Activated CD4-positive, alpha-beta T cell treated with anti-CD3 and anti-CD28 coated beads, Interleukin-10, Interleukin-2, amounts not matched to agents 100 ng/mL and 50 ng/mL, durations not matched to agents 16 hours and 8 hours (primary cell): ENCODE measurements around the gene SULT4A1.
A peak's percentile ranks its signal among the peaks of the same experiment; 100 is the strongest.
"Not testable (repeated sequence)": the region's sequence is repeated elsewhere in the genome, so short reads cannot be mapped to it uniquely, and the experiment has no call there.

ENCODE experiments used
- DNase-seq: peaks from one replicate; pipeline ENCODE4 v3.0.0-alpha.2; 2020

Gene SULT4A1

DNA sequence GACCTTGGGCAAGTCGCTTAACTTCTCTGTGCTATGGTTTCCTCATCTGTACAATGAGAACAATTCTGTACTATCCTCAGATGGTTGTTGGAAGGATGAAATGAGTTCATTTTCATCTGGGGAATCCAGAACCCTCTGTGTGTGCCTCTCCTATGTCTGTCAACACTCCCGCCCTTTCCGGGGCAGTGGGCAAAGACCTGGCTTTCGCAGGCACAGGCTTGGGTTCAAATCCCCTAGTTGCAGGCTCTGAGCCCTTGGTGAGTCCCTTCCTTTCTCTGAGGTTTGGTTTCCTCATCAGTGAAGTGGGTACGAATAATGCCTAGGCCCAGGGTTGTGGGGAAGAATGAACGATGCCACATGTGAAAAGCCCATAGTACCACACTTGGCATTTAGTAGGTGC lies 23.5 kb upstream of the SULT4A1 start:
- no peak for DNase-seq

DNA sequence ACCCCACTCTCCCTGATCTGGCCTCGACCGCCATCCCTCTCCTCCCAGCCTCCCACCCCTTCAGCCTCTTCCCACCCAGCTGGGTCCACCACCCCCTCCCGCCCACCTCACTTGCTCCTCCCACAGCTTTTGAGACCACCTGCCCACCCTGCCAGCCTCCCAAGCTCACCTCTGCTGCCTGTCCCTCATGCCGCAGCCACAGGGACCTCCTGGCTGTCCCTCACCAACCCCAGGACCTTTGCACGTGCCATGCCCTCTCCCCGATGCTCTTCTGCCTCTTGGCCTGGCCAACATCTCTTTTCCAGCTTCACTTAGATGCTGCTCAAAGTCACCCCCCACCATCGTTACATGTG lies 23.0 kb upstream of the SULT4A1 start:
- DNase-seq = no peak

DNA sequence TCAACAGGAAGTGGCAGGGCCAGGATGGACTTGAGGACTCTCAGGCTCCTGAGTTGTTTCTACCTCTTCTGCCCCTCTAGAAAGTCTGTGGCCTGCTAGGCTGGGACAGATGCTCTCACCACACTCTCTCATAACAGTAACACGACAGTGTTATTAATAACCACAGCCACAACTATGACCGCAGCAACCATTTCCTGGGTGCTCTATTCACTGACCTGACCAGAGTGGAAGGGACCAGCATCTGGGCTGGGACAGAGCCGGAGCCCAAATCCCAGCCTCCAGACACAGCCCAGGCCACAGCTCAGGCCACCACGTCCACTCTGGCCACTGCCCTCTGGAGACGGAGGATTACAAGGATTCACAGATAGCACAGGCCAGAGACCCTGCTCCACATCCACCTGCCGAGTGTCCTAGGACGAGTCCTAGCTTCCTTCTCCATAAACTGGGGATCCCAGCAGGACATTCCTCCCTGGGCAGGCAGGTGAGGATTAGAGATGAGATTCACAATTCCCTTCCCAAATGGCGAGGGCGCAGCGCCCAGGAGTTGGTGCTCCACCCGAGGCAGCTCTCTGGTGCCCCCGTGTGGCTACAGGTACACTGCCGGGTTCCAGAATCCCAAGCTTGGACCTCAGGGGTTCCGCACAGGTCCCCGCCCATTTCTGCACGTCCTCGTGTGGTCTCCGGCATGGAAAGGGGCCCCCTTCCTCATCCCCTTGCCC lies 22.4 kb upstream of the SULT4A1 start:
- DNase-seq = peak; percentile 62

GRCh38 chr22:43883719-43884415 lies 21.6 kb upstream of the SULT4A1 start:
- DNase-seq = no peak

GRCh38 chr22:43883012-43883661 lies 20.8 kb upstream of the SULT4A1 start:
- peak; percentile 71 for DNase-seq

DNA sequence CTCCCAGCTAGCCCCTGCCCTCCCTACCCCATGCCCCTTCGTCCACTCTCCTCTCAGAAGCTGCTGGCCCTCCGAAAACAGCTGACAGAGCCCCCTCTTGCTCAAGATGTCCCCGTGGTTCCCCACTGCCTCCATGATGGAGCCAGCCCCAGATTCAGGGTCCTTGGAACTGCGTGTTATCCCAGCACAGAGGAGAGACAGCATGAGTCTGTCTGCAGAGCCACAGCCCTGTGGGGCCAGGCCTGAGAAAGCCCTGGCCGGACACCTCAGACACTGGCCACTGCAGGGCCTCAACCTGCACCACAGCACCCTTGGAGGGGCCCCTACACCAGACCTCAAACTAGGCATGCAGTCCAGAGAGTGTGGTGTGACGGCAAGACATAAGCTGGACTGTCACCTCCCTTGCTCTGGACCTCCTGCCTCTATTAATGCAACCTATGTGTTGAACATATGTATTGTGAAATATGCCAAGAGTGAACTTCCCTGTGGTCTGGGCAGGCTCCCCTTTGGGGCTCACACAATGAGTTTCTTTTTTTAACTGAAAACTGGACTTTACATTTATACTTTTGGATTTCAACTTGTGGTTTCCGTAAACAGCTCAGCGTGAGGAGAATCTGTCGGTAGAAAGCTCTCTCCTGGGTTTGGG lies 19.9 kb upstream of the SULT4A1 start:
- no peak for DNase-seq

- no peak for DNase-seq
Measured at GRCh38 chr22:43881091-43882061, 19.1 kb upstream of the SULT4A1 start.

- DNase-seq = no peak
Measured at GRCh38 chr22:43880541-43880991, 18.3 kb upstream of the SULT4A1 start.

DNA sequence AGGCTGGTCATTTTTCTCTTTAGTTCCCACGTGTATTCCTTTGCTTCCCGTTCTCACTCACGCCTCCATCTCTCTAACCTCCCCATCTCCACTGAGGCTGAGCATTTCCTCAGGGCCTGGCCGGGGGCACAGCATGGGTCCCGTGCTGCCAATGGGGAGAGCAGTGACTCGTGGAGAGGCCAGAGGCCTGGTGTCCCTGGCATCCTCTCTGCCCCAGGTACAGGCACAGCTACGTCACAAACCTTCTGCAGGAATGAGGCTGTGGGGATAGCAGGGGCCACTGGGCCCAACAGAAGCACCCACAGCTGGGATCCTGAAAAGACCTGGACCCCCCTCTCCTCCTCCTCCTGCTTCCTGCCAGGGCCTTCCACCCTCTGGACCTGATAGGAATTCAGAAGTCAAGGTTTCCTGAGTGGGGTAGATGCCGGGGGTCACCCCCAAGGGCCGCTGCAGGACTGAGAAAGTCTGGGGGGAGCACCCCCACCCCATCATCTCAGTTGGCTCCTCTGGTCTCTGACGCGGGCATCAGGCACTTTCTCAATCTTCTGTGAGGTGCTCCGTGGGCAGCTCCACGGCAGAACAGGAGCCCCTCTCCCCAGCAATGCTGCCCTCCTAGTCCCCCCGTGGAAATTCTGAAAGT lies 17.7 kb upstream of the SULT4A1 start:
- no peak for DNase-seq

DNA sequence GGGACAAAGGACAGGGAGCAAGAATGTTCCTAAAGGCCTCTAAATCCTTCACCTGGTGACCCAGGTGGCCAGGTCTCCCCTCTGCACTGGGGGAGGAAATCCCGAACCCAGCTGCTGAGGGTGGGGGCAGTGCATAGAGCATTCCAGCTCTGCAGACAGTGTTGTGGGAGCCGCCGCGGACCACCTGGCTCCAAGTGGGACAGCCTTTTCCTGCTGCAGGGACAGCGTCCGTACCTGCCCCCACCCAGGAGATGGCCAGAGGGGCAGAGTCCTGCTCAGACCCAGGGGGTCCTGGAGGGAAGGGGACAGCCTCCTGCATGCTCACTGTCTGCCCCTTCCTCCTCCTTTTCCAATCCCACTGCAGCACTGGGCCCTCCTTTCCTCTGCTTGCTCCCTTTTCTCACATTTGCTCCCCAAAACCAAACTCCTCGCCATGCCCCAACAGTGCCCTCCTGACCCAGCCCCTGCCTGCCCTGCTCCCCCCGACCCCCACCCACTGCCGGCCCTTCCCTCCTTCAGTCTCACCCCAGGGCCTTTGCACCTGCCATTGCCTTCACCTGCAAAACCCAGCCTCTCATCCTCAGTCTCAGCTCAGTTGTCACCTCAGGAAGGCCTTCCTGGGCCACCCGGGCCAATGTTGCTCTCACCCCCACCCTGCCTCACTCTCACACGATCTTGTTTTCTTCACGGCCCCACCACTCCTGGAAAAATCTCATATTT lies 16.7 kb upstream of the SULT4A1 start:
- no peak for DNase-seq

DNA sequence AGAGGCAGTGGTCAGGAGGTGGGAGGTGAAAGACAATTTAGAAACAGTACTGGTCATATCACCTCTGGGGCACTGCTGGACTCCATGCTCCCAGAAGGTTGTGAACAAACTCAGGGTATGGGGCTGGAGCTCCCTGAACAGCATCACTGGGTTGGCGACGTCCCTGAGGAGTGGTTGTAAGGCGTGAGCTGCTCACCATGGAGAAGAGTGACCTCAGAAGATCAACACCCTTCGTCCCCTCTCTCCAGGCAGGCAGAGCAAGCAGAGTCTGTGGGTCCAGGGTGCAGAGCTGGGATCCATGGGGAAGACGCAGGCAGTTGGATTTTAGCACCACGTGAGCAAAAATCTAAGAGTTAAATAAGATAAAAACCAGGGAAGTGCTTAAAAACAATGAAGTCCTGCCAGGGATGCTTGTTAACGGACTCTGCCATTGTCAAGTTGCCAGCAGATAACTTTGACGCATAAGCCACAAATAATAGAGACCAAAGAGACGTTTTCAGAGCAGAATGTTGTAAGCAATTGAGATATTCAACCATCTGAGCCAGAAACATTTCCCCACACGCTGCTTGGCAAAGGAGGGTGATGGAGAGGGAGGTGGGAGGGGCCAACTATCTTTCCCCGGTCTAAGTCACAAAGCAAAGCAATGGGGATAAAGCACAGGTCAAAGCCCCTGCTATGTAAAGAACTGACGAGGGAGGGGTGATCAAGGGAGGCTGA lies 15.9 kb upstream of the SULT4A1 start:
- no peak for DNase-seq

DNA sequence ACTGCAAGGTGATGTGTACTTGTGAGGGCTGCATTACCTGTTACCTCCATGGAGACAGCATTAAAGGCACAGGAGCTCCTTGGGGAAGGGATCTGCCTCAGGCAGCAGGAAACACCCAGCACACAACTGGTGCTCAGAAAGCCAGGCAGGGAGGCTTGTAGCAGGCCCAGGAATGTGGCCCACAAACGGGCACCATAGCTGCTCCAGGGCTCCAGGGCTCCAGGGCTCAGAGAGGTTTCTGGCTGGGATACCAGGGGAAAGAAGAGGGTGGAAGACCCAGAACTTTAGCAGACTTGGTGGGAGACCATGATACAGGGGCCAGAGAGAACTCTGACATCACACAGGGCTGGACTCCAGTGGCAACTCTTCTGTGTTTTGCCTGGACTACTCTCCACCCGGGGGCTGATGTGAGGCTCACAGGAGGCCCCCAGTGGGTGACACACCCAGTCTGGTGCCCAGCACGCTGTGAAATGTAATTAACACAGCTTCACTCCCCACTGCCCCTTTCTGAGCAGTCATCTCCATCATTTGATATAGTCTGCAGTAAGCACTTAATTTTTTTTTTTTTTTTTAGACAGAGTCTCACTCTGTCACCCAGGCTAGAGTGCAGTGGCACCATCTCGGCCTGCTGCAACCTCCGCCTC lies 14.7 kb upstream of the SULT4A1 start:
- DNase-seq = no peak

GRCh38 chr22:43869799-43870198 lies 7.5 kb upstream of the SULT4A1 start:
- no peak for DNase-seq

DNA sequence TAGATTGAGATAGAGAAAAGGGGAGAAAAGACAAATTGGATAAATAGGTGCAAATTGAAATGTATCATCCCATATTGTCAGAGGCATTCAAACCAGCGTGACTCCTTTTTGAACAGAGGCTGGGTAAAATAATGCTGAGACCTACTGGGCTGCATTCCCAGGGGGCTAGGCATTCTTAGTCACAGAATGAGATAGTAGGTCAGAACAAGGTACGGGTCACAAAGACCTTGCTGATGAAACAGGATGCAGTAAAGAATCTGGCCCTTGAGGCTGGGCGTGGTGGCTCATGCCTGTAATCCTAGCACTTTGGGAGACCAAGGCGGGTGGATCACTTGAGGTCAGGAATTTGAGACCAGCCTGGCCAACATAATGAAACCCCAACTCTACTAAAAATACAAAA lies 6.7 kb upstream of the SULT4A1 start:
- not testable (repeated sequence) for DNase-seq

DNA sequence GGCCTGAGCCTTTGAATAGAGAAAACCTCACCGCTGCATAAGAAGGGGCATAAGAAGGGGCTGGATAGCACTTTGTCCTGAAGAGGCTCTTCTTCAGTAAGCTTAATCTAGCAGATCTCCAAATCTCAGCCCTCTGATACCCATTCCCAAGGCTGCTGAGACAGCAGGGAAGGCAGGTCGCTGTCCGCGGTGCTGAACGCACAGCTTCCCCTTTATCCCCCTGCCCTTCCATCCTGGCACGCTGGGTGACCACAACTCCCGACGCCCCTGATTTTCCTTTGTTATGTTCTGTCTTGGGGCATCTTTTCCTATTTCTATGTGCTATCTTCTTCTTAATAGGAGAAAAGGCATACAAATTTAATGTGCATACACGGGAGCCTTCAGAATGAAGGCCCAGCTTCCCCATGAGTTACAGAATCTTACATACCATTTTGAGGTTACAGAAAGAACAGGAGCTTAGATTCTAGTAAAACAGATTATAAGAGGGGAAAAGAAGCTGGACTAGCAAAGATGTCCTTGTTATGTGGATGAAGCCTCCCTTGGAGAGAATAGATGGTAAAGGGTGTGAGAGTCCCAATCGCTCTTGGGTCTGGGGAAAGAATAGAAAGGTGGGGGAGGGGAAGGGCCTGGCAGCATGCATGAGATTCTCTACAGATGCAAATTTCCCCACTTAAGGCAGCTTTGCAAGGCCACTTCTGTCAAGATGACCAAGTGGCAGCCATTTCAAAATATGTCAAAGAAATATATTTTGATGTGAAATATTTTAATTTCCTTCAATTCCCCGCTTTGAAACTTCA lies 5.7 kb upstream of the SULT4A1 start:
- DNase-seq = peak; percentile 17

GRCh38 chr22:43862882-43863202 lies 529 bp upstream of the SULT4A1 start:
- no peak for DNase-seq

GRCh38 chr22:43861529-43861928 lies 784 bp downstream of the SULT4A1 start:
- no peak for DNase-seq

GRCh38 chr22:43860831-43861230 lies 1.5 kb downstream of the SULT4A1 start:
- no peak for DNase-seq

DNA sequence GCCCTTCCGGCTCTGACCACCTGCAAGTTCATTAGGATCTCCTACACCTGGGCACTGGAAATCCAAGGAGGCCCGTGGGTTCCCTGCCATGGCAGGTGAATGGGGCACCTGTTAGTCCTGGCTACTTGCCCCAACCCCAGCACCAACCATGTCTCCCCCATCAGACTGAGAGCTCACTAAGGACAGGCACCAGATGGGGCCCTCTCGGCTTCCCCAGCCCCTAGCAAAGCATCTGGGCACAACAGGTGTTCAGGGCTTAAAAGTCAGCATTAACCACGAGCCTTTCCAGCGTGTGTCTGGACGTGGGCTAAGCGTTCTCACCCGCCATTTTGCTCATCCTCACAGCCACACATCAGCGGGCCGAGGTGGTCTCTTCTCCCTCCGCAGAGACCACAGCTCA lies 2.2 kb downstream of the SULT4A1 start:
- no peak for DNase-seq
